Activated naive CD8-positive, alpha-beta T cell treated with anti-CD3 and anti-CD28 coated beads, Interleukin-2, amount 10 ng/mL, durations not matched to agents 7 days and 5 days (primary cell): ENCODE data around the gene EIF2B2. TPM values are rescaled to one million over a fixed set of nuclear protein-coding genes. Genes with fewer than 3 reads are reported as not detected.

Experiments used
- ATAC-seq: fragments of 150-1000 bp; cut with Tn5 transposase; one replicate; pipeline ENCODE4 v1.10.0; 2021; ENCODE audit warnings: low read depth, moderate library complexity
- POLR2A ChIA-PET: fragments of 350-600 bp; sonication (Branson Sonifier 250); formaldehyde crosslinking; loops from one replicate; lab custom pipeline; 2021; ENCODE audit warnings: antibody characterized with exemption; lab: Charles Lee
- DNase-seq: peaks from one replicate; pipeline ENCODE4 v3.0.0; 2021
- H3K27ac Mint-ChIP-seq: one replicate; pipeline ENCODE4 v1.8.0; 2022; ENCODE audit warnings: mild to moderate bottlenecking, mixed read lengths
- H3K27me3 Mint-ChIP-seq: one replicate; pipeline ENCODE4 v1.8.0; 2022; ENCODE audit warnings: mild to moderate bottlenecking, moderate library complexity, mixed read lengths
- H3K36me3 Mint-ChIP-seq: one replicate; pipeline ENCODE4 v1.8.0; 2021; ENCODE audit warnings: mild to moderate bottlenecking, mixed read lengths
- H3K4me1 Mint-ChIP-seq: one replicate; pipeline ENCODE4 v1.8.0; 2021; ENCODE audit warnings: mixed read lengths
- H3K4me3 Mint-ChIP-seq: one replicate; pipeline ENCODE4 v1.8.0; 2022; ENCODE audit warnings: mild to moderate bottlenecking, moderate library complexity, mixed read lengths
- H3K9me3 Mint-ChIP-seq: one replicate; pipeline ENCODE4 v1.8.0; 2021; ENCODE audit warnings: mixed read lengths
- total RNA-seq, 2 experiments: library from RNA; stranded (reverse); gene quantifications; one replicate each; pipeline ENCODE4 v1.2.3, GENCODE V29; 2021

Gene EIF2B2
- total RNA-seq, 2 experiments from 2014 or later, result 35.4 to 37.2 TPM

DNA sequence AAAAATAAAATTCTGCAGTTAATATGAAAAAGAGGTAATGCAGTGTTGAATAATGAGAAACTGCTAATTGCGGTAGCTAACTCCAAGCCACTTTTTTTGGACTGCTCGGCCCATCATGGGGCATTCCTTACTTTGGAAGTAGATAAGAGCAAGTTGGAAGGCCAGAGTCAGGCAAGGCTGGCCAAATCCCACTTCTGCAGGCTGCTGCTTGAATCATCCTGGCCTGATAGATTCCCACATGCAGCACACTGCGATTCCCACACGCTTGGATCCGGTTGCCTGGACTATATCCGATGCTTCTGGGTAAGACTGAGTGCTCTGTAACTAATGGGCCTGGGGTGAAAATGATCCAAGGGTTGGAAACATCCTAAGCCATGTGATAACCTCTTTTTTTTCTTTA, 10.6 kb downstream of the EIF2B2 start:
- no peak for ATAC-seq
- no peaks in the 10 kb centered on the region for H3K27me3 Mint-ChIP-seq
- H3K9me3 Mint-ChIP-seq, result no peaks in the 10 kb centered on the region
- no peak overlapping the region for H3K4me3 Mint-ChIP-seq
- peaks cover 13% of the 10 kb centered on the region for H3K4me1 Mint-ChIP-seq
- H3K36me3 Mint-ChIP-seq, result peaks cover 32% of the 10 kb centered on the region
- no peak overlapping the region for H3K27ac Mint-ChIP-seq
- POLR2A ChIA-PET, result interaction anchor here (1.0 kb wide), 1 partner anchor 11 kb away, joined by 3 read pairs; the partner anchor contains the start of gene EIF2B2
- no peak for DNase-seq

DNA sequence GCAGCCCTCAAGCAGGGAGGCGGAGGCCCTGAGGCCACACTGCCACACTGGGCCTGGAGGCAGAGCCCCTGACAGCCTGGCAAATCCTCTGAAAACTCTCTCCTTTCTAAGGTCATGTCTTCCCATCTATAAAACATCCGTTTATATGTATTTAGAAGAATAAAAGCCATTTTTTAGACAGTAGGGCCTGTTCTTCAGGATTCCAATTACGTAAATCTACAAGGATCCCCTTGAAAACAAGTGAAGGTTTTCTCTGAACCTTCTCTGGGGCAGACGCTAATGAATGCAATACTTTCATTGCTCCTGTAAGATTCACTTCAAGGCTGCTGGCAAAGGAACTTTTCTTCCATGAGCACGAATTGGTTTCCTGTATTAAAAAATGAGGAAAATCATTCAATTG, 12.8 kb downstream of the EIF2B2 start:
- no peak for DNase-seq
- ATAC-seq, result no peak
- Mint-ChIP-seq H3K9me3 (no peaks in the 10 kb centered on the region), H3K27me3 (no peaks in the 10 kb centered on the region), H3K4me1 (peaks cover 13% of the 10 kb centered on the region), H3K36me3 (peaks cover 29% of the 10 kb centered on the region), H3K4me3 (no peak overlapping the region), H3K27ac (no peak overlapping the region)
- POLR2A ChIA-PET, result no interaction called here

DNA sequence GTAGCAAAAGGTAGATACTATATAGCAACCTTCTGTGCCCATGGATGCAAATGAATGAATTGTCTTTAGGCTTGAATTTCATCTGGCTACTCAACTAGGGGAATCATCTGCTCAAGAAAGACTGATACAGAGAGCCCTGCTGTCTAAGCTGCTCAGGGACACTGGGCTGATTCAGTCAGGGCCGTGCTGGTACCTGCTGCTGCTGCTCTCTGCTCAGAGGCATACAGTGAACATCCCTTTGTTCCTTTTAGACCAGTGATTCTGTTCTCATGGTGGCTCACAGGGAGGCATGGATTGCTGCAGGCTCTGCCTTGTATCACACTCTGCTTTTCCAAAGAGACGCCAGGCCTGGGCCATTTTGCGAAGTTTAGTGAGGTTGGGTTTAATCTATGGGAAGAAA, 14.1 kb downstream of the EIF2B2 start:
- Mint-ChIP-seq H3K4me1 (peaks cover 5% of the 10 kb centered on the region), H3K27me3 (no peaks in the 10 kb centered on the region), H3K27ac (no peak overlapping the region), H3K36me3 (peaks cover 28% of the 10 kb centered on the region), H3K4me3 (no peak overlapping the region), H3K9me3 (no peaks in the 10 kb centered on the region)
- POLR2A ChIA-PET, result no interaction called here
- no peak for DNase-seq
- ATAC-seq, result no peak

DNA sequence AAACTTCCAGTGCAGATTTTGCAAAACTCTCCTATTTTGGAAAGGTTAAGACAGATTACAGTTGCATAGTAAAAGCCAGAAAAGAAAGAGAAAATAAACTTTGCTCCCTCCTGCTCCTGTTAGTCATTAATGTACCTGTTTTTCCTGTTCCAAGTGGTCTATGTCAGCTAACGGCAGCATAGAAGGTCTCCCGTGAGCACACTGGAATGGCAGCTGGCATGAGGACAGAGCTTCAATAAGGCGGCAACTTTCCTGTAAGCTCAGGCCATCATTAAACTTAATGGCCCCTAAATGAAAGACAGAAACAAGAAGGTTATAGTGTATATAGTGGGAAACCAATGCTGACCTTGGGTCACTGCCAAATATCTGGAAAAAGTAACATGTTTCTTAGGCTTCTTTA, 16.0 kb downstream of the EIF2B2 start:
- no peaks in the 10 kb centered on the region for H3K9me3 Mint-ChIP-seq
- POLR2A ChIA-PET, result interaction anchor here (1.1 kb wide), 1 partner anchor 12 kb away, joined by 3 read pairs; no protein-coding TSS in a partner anchor

DNA sequence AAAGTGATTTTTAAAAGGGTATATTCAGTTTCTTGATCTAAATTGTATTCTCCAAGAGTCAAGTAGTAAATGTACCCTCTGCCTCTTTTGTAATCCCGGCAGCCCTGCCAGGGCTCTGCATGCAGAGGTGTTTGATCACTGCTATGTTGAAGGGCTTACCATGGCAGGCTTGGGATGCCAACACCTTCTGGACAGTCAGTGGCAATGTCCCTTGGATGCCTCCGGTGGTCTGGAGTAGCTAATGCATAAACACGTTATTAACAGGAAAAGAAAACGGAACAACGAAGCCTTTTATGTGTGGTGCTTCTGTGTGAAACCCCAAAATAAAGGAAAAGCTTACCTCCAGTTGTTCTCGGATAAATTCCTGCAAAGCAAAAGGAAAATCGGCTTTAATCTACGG, 19.9 kb downstream of the EIF2B2 start:
- no peaks in the 10 kb centered on the region for H3K27me3 Mint-ChIP-seq
- H3K4me1 Mint-ChIP-seq, result no peaks in the 10 kb centered on the region
- H3K27ac Mint-ChIP-seq, result no peak overlapping the region
- H3K9me3 Mint-ChIP-seq, result no peaks in the 10 kb centered on the region
- H3K36me3 Mint-ChIP-seq, result peaks cover 11% of the 10 kb centered on the region
- ATAC-seq, result no peak
- POLR2A ChIA-PET, result no interaction called here
- no peak overlapping the region for H3K4me3 Mint-ChIP-seq
- no peak for DNase-seq

More for the DNA sequence above, 16.0 kb downstream of the EIF2B2 start:
- H3K27ac Mint-ChIP-seq, result no peak overlapping the region
- no peak for DNase-seq
- no peak for ATAC-seq
- no peak overlapping the region for H3K4me3 Mint-ChIP-seq
- H3K27me3 Mint-ChIP-seq, result no peaks in the 10 kb centered on the region
- H3K36me3 Mint-ChIP-seq, result peaks cover 27% of the 10 kb centered on the region
- H3K4me1 Mint-ChIP-seq, result no peaks in the 10 kb centered on the region

DNA sequence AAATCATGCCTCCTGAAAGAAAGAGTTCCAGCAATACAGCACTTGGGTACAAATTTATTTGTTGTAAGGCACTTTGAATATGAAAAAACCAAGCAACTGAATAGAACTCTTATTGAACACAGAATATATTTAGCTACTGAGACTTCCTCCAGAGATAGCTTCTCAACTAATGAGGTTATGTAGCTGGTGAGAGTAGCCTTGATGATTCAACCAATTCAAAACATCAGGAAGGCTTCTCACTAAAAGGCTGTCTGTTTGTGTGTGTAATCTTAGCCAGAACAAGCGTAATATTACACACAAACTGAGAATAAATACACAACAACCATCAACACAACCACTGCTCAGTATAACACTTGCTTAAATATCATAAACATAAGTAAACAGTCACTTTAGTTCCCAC, 20.4 kb downstream of the EIF2B2 start:
- no peak overlapping the region for H3K27ac Mint-ChIP-seq
- no peak for ATAC-seq
- POLR2A ChIA-PET, result no interaction called here

DNA sequence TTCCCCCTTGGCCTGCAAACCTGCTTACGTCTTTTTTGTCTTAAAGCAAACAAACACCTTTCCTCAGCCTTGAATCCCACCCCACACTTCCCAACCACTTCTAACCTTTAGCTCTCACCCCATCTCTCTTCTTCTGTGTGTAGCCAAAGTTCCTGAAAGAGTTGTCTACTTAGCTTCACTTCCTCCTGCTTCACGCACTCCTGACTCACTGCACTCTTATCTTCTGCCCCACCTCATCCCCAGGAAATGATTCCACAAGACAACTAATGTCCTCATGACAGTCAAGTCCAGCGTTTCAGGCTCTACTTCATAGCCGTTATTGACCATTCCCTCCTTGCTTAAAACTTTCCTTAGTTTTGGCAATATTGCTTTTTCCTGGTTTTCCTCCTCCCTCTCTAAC, 22.4 kb downstream of the EIF2B2 start:
- H3K27me3 Mint-ChIP-seq, result no peaks in the 10 kb centered on the region
- no peak overlapping the region for H3K4me3 Mint-ChIP-seq
- no peak for ATAC-seq
- H3K9me3 Mint-ChIP-seq, result no peaks in the 10 kb centered on the region
- no peaks in the 10 kb centered on the region for H3K4me1 Mint-ChIP-seq
- peaks cover 9% of the 10 kb centered on the region for H3K36me3 Mint-ChIP-seq
- DNase-seq, result no peak
- POLR2A ChIA-PET, result no interaction called here
- no peak overlapping the region for H3K27ac Mint-ChIP-seq

More for the DNA sequence above, 20.4 kb downstream of the EIF2B2 start:
- no peaks in the 10 kb centered on the region for H3K27me3 Mint-ChIP-seq
- no peaks in the 10 kb centered on the region for H3K9me3 Mint-ChIP-seq
- H3K4me1 Mint-ChIP-seq, result no peaks in the 10 kb centered on the region
- no peak for DNase-seq
- no peak overlapping the region for H3K4me3 Mint-ChIP-seq
- H3K36me3 Mint-ChIP-seq, result peaks cover 11% of the 10 kb centered on the region

DNA sequence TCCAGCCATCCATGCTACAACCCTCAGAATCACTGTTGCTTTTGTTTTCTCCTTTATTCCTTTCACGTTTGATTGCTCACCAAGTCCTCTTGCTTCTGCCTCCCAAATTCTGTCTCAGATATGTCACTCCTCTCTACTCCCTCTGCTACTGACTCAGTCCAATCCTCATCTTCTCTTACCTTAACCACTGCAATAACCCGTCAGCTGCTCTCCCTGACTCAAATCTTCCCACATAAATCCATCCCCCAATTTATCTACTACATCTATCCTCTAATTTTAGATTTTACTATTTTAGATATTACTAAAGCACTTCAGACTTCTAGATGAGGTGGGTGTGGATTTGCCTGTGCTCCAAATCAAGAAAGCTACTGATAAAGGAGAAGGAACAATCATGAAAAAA, 23.2 kb downstream of the EIF2B2 start:
- no peaks in the 10 kb centered on the region for H3K27me3 Mint-ChIP-seq
- POLR2A ChIA-PET, result no interaction called here
- no peaks in the 10 kb centered on the region for H3K4me1 Mint-ChIP-seq
- ATAC-seq (no peak), DNase-seq (no peak)
- H3K9me3 Mint-ChIP-seq, result no peaks in the 10 kb centered on the region
- no peak overlapping the region for H3K27ac Mint-ChIP-seq
- no peak overlapping the region for H3K4me3 Mint-ChIP-seq
- peaks cover 10% of the 10 kb centered on the region for H3K36me3 Mint-ChIP-seq

DNA sequence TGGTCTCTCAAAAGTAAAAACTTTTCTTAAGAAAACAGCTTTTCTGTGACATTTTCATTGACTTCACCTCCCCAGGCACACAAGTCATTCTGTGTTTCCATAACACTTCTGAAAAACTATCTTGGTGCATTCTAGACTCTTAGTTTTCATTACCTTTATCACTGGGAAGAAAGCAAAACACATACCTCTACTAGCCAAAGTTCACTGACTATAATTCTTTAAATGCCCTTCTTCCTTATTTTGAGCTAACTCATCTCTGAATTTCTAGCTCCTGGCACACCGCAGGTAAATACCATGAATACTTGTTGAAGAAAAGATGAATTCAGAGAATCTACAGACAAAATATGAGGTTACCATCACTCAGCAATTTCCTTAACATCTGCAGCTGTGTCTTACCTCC, 27.4 kb downstream of the EIF2B2 start:
- no peaks in the 10 kb centered on the region for H3K4me1 Mint-ChIP-seq

DNA sequence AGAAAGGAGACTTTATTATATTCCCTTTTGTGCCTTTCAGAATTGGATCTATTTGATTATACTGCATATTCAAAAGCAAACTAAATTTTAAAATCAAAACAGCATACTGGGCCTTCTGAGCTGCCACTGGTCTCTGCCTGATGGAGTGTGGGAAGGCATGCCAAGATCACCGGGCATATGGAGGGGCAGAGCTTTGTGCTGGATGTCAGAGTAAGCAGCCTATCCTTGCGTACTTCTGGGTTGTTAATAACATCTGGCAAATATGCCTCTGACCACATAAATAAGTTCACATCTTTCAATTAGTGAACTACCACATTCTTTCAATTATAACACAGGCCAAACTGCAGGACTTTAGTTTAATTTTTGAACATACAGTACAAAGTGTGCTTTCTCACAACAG, 30.2 kb downstream of the EIF2B2 start:
- H3K9me3 Mint-ChIP-seq, result no peaks in the 10 kb centered on the region
- POLR2A ChIA-PET, result no interaction called here
- peaks cover 16% of the 10 kb centered on the region for H3K36me3 Mint-ChIP-seq
- ATAC-seq, result no peak
- peaks cover 1% of the 10 kb centered on the region for H3K4me1 Mint-ChIP-seq
- H3K27ac Mint-ChIP-seq, result no peak overlapping the region
- H3K4me3 Mint-ChIP-seq, result no peak overlapping the region
- DNase-seq, result no peak
- no peaks in the 10 kb centered on the region for H3K27me3 Mint-ChIP-seq

More for the DNA sequence above, 27.4 kb downstream of the EIF2B2 start:
- POLR2A ChIA-PET, result no interaction called here
- H3K36me3 Mint-ChIP-seq, result peaks cover 14% of the 10 kb centered on the region
- H3K4me3 Mint-ChIP-seq, result no peak overlapping the region
- DNase-seq (no peak), ATAC-seq (no peak)
- H3K27me3 Mint-ChIP-seq, result no peaks in the 10 kb centered on the region
- no peak overlapping the region for H3K27ac Mint-ChIP-seq
- no peaks in the 10 kb centered on the region for H3K9me3 Mint-ChIP-seq

DNA sequence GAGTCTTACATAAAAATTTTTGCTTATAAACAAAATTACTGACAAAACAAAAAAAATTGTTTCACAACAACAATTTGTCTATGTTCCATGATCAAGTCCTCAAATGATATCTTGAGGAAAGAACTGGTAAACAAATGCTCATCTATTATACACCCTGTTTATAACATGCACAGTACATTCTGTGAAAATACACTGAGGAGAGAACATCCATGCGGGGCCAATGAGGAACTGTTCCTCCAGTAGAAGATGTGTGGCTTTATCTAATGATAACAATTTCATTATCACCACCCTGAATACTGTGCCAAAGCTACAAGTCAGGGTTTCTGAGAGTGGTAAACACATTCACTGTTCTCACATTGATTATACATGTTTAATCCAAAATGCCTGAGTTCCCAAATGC, 37.8 kb downstream of the EIF2B2 start:
- peaks cover 3% of the 10 kb centered on the region for H3K4me1 Mint-ChIP-seq
- H3K27me3 Mint-ChIP-seq, result no peaks in the 10 kb centered on the region
- POLR2A ChIA-PET, result no interaction called here
- DNase-seq (no peak), ATAC-seq (no peak)
- peaks cover 6% of the 10 kb centered on the region for H3K36me3 Mint-ChIP-seq
- H3K27ac Mint-ChIP-seq, result no peak overlapping the region
- H3K4me3 Mint-ChIP-seq, result no peak overlapping the region
- no peaks in the 10 kb centered on the region for H3K9me3 Mint-ChIP-seq

DNA sequence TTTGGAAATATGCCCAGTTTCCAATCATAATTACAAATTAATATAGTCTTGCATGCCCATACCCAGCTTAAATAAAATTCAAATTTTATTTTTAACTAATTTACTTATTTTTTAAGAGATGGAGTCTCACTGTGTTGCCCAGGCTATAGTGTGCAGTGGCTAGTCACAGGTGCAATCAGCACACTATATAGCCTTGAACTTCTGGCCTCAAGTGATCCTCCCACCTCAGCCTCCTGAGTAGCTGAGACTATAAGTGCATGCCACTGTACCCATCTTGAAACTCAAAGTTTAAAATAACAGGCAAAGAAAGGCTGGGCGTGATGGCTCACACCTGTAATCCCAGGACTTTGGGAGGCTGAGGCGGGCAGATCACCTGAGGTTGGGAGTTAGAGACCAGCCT, 38.2 kb downstream of the EIF2B2 start:
- Mint-ChIP-seq H3K27ac (no peak overlapping the region), H3K36me3 (peaks cover 6% of the 10 kb centered on the region)
- POLR2A ChIA-PET, result no interaction called here

DNA sequence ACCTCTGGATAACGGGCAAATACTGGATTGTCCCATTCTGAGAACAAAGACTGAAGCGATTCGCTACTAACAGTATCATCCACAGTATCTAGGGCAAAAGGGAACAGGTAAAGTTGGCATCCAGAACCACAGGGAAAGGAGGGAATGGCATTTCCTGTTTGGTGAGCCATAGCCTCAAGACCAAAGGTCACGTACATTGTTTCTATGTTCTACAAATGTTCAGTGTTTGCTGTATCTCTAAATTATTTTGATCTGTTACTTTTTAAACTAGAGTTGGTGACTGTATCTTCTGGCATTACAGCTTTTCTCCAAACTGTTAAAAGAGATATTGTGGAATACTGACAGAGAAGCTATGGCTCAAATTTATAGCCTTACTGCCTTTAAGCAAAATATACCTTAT, 38.9 kb downstream of the EIF2B2 start:
- Mint-ChIP-seq H3K27ac (no peak overlapping the region), H3K4me3 (no peak overlapping the region), H3K9me3 (no peaks in the 10 kb centered on the region)

More for the DNA sequence above, 38.2 kb downstream of the EIF2B2 start:
- H3K4me3 Mint-ChIP-seq, result no peak overlapping the region
- no peaks in the 10 kb centered on the region for H3K9me3 Mint-ChIP-seq
- DNase-seq, result no peak
- no peaks in the 10 kb centered on the region for H3K27me3 Mint-ChIP-seq
- no peak for ATAC-seq
- peaks cover 7% of the 10 kb centered on the region for H3K4me1 Mint-ChIP-seq

DNA sequence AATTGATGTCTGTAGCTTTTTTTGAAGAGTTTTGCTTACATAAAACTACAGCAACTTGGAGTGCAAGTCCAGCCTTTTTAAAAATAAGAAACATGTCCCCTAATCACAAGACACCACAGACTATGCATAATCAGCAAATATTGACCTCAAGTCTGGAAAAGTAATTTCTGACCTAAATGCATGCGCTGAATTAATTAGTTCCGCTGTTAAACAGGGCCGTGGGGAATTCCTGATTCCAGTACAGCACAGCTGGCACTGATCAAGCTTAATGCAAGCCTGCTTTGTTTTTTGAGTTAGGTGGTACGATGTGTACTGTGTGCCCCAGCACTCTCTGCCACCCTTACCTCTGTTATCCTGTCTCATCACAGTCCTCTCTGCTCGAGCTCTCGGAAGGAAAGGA, 39.3 kb downstream of the EIF2B2 start:
- POLR2A ChIA-PET, result no interaction called here
- ATAC-seq, result no peak
- H3K36me3 Mint-ChIP-seq, result peaks cover 9% of the 10 kb centered on the region

More for the DNA sequence above, 38.9 kb downstream of the EIF2B2 start:
- Mint-ChIP-seq H3K27me3 (no peaks in the 10 kb centered on the region), H3K36me3 (peaks cover 10% of the 10 kb centered on the region), H3K4me1 (peaks cover 6% of the 10 kb centered on the region)
- POLR2A ChIA-PET, result no interaction called here
- ATAC-seq (no peak), DNase-seq (no peak)

DNA sequence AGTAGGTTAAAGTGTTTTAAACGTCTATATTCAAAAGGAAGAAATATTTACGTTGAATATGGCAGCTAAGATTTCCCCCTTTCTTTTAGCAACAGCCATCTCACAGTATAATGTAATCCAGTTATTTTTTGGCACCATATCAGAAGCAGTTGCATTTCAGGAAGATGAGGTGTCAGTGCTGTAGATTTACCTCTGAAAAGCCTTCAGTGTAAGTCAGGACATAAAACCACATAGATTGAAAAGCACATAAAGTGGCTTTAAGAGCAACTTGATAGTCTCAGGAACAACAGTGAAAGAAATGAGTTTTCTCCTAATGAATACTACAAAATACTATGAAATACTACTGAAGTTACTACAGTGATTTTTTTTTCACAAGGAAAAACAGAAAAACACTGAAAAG, 41.6 kb downstream of the EIF2B2 start:
- POLR2A ChIA-PET, result no interaction called here

More for the DNA sequence above, 39.3 kb downstream of the EIF2B2 start:
- Mint-ChIP-seq H3K27me3 (no peaks in the 10 kb centered on the region), H3K9me3 (no peaks in the 10 kb centered on the region), H3K4me1 (peaks cover 6% of the 10 kb centered on the region), H3K27ac (no peak overlapping the region), H3K4me3 (no peak overlapping the region)
- no peak for DNase-seq

More for the DNA sequence above, 41.6 kb downstream of the EIF2B2 start:
- peaks cover 9% of the 10 kb centered on the region for H3K4me1 Mint-ChIP-seq
- H3K36me3 Mint-ChIP-seq, result peaks cover 14% of the 10 kb centered on the region
- H3K4me3 Mint-ChIP-seq, result no peak overlapping the region
- H3K9me3 Mint-ChIP-seq, result no peaks in the 10 kb centered on the region
- ATAC-seq, result no peak
- H3K27me3 Mint-ChIP-seq, result no peaks in the 10 kb centered on the region
- no peak overlapping the region for H3K27ac Mint-ChIP-seq
- no peak for DNase-seq
